ENCODE measurements around the gene OXT.
"Not testable (repeated sequence)": the region's sequence is repeated elsewhere in the genome, so short reads cannot be mapped to it uniquely, and the experiment has no call there.

Gene OXT

DNA sequence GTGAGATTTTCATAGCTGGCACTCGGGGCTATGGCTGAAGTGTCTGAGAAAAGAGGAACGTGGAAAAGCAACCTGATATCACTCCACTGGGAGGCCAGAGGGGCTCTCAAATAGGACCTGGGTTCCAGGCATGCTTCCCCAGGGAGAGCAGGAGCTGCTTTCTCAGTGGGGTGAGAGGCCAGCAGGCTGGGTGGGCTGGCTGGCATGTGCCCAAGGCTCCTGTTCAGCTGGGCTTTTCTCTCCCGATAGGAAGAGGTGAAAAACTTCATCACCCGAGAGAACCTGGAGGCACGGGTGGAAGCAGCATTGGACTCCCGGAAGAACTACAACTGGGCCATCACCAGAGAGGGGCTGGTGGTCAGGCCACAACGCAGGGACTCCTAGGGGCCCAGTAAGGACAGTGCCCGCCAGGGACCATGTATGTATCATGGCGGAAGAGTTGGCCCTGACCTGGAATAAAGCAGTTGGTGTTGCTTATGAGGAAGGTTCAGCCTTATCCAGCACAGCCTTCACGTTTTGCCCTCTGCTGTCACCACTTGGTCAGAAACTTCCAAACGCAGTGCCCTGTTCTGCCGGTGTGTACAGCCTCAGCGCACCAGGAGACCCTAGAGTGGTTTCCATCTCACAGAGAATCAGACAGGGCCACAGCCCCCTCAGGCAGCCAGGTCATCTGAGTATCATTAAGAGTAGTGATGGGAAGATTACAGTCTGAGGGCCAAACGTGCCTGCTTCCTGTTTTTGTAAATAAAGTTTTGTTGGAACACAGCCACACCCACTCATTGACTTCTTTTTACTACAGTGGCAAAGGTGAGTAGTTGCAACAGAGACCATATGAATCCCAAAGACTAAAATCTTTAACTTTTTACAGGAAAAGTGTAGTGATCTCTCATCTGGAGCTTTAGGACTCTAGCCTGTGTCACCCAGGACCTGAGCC, 23.7 kb upstream of the OXT start:
- DNase-seq (ENCODE audit: low read depth in 1 of 2, low spot score in 1 of 2) = no peak

DNA sequence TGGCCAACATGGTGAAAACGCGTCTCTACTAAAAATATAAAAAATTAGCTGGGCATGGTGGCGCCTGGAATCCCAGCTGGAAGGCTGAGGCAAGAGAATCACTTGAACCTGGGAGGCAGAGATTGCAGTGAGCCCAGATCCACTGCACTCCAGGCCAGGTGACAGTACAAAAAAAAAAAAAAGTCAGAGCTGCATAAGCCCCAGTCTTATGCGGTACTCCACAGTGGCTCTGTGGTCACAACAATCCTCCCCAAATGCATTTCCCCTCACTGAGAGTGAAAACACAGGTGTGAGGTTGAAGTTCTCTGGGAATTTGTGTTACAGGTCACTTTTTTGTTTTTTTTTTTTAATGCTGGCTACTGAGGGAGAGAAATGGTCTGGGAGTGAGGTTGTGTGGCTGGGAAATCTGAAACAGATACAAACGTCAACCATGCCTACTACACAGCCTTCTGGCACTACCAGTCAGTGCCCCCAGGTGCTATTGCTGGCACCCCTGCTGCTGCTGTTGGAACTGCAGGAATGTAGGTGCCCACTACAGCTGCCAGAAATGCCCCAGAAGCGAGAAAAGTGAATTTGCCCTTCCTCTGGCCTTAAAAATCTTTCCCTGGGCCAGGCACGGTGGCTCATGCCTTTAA, 19.9 kb upstream of the OXT start:
- DNase-seq (ENCODE audit: low read depth in 1 of 2, low spot score in 1 of 2) = no peak

DNA sequence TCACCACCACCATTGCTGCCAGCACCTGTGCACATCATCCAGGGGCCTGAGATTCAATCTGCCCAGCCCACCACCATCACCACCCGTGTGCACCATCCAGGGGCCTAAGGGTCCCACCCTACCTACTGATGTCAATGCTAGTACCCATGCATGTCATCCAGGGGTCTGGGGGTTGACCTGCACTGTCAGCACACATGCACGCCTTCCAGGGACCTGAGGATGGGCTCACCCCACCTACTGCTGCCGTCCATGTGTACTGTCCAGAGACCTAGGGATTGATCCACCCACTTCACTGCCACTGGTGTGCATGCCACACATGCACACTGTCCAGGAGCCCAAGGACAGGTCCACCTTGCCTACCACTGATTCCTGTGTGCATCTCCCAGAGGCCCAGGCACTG, 11.9 kb upstream of the OXT start:
- no peak for DNase-seq (ENCODE audit: low read depth in 1 of 2, low spot score in 1 of 2)

DNA sequence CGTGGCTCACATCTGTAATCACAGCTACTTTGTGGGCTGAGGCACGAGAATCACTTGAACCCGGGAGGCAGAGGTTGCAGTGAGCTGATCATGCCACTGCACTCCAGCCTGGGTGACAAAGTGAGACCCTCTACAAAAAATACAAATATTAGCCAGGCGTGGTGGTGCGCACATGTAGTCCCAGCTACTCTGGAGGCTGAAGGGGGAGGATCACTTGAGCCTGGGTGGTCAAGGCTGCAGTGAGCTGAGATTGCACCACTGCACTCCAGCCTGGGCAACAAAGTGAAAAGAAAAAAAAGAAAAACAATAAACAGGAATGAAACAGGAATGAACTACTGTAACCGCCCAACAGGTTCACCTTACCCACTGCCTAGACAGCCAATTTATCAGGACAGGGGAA, 7.3 kb upstream of the OXT start:
- DNase-seq (ENCODE audit: low read depth in 1 of 2, low spot score in 1 of 2) = not testable (repeated sequence)

DNA sequence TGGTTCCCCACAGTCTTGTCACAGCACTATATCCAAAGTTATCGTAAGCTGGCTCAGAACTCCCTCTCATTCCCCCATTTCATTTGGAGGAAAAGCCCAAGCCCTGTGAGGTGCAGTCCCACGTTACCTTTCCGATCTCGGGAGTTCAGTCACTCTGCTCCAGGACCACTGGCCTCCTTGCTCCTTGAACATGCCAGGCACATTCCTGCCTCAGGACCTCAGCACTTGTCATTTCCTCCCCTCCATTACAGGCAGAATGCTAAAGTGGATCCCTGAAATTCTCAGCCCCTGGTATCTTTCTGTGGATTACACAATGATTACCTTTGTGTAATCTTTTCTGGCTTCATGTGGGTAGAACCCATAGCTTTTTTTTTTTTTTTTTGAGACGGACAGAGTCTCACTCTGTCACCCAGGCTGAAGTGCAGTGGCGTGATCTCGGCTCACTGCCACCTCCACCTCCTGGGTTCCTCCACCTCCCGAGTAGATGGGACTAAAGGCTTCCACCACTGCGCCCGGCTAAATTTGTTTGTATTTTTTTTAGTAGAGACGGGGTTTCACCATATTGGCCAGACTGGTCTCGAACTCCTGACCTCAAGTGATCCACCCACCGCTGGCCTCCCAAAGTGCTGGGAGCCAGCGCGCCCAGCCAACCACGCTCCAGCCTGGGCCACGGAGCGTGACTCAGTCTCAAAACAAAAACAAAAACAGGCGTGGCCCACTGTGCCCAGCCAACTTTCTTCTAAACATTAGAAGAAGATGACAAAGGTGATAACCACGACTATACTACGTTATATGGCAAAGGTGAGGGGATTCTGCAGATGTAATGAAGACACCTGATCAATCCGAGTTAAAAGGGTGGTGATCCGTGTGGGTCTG, 4.0 kb upstream of the OXT start:
- no peak for DNase-seq (ENCODE audit: low read depth in 1 of 2, low spot score in 1 of 2)

DNA sequence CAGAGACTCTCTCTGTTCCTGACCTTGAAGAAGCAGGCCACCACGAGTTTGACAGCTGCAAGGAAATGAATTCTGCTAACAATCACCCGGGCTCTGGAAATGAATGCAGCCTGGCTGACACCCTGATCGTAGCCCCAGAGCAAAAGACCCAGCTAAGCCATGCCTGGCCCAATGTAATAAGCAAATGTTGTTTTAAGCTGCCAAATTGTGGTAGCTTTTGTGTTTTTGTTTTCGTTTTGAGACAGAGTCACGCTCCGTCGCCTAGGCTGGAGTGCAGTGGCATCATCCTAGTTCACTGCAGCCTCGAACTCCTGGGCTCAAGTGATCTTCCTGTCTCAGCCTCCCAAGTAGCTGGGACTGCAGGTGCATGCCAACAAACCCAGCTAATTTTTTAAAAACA, 3.3 kb upstream of the OXT start:
- no peak for DNase-seq (ENCODE audit: low read depth in 1 of 2, low spot score in 1 of 2)

DNA sequence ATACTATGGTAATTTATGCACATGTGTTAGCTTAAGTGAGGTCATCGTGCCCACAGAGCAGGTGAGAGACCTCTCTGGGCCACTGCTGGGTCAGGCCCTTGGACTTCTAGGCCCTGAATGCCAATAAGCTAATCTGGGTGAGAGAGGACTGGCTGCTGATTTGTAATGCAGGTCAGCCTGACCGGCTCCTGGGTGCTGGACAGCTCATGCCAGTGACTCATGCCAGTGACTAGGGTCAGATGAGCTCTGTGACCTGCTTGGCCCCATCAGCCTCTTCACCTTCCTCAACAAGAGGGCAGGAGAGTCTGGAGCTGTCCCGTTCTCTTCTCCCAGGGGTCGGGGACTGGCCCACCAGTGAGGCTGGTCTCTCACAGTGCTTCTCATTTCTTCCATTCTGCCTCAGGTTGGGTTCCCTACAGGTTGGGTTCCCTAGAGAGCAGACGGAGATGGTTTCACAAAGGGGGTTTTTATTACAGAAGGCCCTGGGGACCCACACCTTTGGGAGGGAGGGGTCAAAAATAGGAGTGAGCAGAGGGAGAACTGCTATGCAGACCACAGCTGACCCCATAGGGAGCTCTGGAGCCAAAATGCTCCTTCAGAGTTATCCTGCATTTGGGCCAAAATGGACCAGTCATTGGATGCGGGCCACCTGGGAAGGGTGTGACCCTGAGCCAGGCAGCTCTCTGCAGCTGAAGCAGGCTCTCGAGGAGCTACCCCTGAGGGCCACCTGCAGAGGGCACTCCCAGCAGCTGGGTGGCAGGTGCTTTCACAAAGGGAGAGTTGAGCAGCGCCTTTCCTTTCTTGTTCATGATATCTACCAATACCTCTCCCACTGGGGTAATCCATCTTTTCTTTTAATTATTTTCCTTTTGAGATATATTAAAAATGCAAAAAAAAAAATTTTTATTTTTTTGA, 2.2 kb upstream of the OXT start:
- no peak for DNase-seq (ENCODE audit: low read depth in 1 of 2, low spot score in 1 of 2)

DNA sequence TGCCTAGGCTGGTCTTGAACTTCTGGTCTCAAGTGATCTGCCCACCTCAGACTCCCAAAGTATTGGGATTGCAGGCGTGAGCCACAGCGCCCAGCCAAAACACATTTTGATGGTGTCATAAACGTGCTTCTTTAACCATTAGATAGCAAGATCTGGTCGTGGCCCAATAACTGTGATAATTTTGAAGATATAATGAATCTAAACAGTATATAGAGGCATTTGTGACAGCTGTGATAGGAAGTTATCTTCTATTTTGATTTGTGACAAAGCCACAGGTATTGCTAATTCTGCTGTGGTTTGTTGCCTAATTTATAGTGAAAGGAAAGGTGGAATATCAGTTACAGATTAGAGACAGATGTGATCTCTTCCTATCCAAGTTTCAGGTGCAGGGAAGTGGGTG, 695 bp upstream of the OXT start:
- DNase-seq (ENCODE audit: low read depth in 1 of 2, low spot score in 1 of 2) = no peak

DNA sequence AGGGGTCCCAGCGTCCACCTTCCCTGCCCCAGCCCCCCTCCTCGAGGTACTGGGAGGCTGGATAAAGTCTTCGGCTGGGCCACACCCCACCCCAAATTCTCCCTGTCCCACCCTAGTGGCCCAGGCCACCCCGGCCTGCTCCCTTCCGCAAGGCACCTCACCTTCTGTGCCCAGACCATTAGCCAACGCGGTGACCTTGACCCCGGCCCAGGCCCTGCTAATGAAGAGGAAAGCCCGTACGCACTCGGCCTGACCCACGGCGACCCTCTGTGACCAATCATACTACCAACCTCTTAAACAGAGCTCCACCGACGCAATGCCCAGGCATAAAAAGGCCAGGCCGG, 182 bp upstream of the OXT start:
- DNase-seq (ENCODE audit: low read depth in 1 of 2, low spot score in 1 of 2) = no peak

DNA sequence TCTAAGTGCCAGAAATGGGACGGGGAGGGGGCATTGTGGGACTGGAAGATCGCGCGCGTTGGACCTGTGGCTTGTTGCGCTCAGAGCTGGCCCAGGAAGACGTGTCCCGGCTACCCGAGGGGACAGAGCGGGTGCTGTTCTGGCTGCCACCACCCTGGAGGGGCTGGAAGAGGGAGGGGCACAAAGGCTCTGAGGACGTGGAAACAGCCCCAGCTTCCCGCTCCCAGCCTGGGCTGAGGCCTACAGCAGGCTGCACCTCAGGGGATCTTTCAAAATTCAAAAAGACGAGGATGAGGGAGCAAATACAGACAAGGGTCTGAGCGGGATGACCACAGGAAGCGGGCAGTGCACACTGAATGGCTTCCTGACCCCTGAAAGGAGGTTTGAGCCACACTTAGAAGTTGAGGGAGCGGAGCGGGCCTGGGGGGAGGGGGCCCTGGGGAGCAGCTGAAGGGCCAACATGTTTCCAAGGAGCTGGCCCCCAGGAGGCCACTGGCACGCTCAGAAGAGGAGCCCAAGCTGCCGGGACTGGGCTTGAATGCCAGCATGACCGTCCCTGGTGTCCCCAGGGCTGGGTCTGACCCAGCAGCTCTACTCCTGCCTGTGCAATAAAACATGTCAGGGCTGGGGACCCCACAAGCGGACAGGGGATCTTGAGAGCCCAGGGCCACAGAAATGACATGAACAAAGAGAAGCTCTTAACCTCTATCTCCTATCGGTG, 1.3 kb downstream of the OXT start:
- DNase-seq (ENCODE audit: low read depth in 1 of 2, low spot score in 1 of 2) = no peak

DNA sequence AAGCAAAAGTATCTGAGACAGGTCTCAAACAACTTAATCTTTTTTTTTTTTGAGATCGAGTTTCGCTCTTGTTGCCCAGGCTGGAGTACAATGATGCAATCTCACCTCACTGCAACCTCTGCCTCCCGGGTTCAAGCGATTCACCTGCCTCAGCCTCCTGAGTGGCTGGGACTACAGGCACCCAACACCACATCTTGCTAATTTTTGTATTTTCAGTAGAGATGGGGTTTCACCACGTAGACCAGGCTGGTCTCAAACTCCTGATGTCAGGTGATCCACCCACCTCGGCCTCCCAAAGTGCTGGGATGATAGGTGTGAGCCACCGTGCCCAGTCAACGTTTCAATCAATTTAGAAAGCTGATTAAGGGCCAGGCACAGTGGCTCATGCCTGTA, 1.8 kb downstream of the OXT start:
- DNase-seq (ENCODE audit: low read depth in 1 of 2, low spot score in 1 of 2) = not testable (repeated sequence)

DNA sequence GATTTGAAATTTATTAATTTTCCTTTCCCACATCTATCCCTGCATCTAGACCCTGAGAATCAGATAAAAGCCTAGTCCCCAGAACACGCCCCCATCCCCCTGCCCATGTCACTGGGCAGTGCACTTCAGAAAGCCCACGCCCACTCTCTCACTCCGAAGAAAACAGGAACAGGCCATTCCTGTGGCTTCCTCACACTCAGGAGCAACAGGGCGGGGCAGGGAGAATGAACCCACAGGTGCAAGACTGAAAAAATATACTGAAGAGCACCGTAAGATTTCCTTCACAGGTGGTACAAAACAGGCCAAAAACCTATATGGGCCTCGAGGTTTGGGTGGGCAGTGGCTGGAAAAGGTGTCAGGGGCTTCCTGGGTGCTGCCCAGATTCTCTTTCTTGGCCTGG, 3.4 kb downstream of the OXT start:
- no peak for DNase-seq (ENCODE audit: low read depth in 1 of 2, low spot score in 1 of 2)

DNA sequence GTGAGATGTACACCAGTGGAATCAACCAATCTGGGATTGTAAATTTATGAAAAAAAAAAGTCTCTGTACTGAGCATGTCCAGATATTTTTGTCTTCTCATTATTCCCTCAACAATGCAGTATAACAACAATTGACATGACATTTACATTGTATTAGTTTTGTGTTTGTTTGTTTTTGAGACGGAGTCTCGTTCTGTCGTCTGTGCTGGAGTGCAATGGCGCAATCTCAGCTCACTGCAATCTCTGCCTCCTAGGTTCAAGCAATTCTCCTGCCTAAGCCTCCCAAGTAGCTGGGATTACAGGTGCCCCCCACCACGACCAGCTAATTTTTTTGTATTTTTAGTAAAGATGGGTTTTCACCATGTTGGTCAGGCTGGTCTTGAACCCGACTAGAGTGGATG, 3.9 kb downstream of the OXT start:
- DNase-seq (ENCODE audit: low read depth in 1 of 2, low spot score in 1 of 2) = not testable (repeated sequence)

DNA sequence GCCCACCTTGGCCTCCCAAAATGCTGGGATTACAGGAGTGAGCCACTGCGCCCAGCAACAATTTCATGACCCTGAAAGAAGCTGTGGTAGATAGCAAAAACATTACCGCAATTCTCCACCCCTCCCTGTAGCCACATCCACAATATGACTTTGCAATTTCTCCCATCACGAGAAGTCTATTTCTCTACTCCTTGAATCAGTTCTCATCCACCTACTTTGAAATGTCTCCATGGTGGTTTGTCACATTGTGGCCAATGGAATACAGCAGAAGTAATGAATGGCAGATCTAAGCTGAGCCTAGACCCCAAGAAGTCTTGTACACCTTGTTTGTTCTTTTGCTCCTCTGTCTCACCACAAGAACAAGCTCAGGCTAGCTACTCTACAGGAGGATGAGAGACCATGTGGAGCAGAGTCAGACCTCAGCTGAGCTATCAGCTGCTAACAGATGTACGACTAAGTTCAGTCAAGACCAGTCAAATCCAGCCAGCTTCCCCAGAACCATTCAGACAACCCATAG, 6.3 kb downstream of the OXT start:
- no peak for DNase-seq (ENCODE audit: low read depth in 1 of 2, low spot score in 1 of 2)

DNA sequence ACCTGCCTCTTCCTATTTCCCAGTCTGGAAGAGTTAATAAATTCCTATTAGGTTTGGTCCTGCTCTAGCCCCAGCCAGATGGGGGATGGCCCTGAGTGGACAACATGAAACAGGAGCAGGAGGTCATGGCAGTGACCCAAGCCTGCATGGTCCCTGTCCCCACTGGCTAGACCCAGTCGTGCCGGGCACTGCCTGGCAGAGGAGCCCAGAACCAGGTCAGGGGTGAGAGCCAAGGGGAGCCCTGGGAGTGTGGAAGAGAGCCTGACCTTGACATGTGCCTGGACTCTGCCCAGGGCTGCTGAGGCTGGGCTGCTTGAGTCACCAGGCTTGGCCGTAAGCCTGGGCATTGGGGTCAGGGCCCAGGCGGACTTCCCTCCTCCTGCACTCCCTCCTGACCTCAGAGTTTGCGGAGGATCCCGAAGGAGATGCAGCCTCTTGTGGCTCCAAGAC, 9.5 kb downstream of the OXT start:
- DNase-seq (ENCODE audit: low read depth in 1 of 2, low spot score in 1 of 2) = no peak

DNA sequence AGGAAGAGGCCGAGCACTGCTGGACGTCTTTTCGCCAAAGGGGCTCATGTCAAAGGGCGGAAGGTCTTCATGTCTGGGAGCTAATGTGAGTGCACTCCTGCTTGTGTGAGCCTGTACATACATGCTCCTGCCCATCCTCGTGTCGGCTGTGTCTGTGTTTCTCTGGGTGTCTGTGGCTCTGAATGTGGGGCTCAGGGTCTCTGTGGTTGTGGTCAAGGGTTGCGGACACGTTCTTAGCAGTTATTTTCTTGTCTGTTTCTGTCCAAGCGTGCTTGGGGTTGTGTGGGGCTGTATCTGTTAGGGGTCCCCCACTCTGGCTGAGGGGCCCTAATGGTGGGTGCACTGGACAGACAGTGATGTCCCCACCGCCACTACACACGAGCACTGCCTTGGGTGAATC, 10.2 kb downstream of the OXT start:
- DNase-seq (ENCODE audit: low read depth in 1 of 2, low spot score in 1 of 2) = no peak

DNA sequence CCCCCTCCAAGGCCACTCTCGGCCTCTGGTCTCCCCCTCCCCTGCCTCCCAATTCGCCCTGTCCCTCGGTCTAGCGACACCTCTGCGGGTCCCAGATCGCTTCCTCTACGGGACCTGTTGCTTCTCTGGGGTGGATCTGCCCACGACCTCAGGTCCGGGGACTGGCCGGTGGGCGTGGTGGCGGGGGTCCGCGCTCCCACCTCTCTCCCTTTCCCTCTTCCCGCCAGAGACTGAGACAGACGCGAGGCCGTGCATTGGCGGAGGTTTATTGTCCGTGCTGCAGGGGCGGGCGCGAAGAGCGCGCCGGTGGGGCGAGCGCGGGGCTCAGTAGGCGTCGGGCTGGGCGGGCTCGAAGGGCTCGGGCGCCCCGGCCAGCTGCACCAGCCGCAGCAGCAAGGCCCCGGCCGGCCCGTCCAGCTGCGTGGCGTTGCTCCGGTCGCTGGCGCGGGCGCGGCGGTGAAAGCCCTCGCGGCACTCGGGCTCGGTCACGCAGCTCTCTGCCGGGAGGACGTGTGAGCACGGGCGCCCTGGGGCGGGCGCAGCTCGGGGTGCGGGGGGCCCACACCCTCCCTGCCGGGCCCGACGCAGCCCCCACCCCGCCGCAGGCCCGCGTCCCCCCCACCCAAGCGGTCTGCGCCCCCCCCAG, 11.0 kb downstream of the OXT start:
- DNase-seq (ENCODE audit: low read depth in 1 of 2, low spot score in 1 of 2) = no peak

DNA sequence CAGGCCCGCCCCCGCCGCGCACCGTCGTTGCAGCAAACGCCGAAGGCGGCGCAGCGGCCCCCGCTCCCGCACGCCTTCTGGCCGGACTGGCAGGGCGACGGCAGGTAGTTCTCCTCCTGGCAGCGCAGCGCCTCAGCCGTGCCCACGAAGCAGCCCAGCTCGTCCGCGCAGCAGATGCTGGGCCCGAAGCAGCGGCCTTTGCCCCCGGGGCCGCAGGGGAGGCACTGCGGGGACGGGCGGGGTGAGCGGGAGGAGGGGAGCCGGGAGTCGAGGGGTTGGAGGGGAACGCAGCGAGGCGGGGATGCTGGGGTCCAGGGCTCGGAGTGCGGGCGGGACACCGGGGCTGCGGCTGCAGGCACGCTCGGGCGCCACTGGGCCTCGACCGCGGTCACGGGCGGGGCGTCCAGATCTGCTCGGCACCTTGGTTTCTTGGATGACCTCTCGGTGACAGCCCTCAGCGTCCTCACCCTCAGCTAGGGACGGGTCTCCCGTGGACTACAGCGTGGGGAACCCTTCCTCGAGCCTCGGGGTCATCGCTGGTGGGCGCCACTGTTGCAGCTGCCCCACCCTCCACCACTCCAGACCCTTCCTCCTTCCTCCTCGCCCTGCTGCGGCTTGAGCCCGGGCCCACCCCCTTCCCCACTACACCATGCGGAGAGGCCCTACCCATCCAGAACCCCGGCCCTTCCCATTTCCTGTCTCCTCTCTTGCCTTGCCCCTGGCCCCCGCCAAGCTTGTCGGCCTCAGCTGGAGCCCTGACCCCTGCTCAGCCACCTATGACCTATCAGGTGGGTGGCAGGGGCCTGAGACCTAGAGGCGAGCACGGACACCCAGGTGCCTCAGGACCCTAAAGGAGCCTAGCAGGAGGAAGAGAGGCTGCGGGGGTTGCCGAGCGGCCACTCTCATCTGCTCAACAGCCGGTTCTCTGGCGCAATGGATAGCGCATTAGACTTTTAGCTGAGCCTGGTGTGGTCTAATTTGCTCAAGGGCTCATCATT, 11.8 kb downstream of the OXT start:
- no peak for DNase-seq (ENCODE audit: low read depth in 1 of 2, low spot score in 1 of 2)
